Fibroblast of lung (primary cell): ENCODE results near the gene GNB2. TPM values are rescaled to one million over a fixed set of nuclear protein-coding genes. Genes with fewer than 3 reads are reported as not detected.

Experiments used
- DNase-seq, 2 donors: peaks; one replicate each; pipeline versions ENCODE4 v3.0.0 to v3.0.0-alpha.2; 2010; ENCODE audit warnings: low read depth in 2 of 2
- H2AFZ ChIP-seq: 2 replicates; pipeline ENCODE4 v1.5.1; 2012; ENCODE audit warnings: low read length, control low read depth, inconsistent platforms
- H3K27ac ChIP-seq: 2 replicates; pipeline ENCODE4 v1.5.1; 2011; ENCODE audit warnings: low read length, control low read depth; ENCODE audit not compliant: insufficient read depth
- H3K27me3 ChIP-seq: 2 replicates; pipeline ENCODE4 v1.5.1; 2011; ENCODE audit warnings: mild to moderate bottlenecking, low read length; ENCODE audit not compliant: control insufficient read depth, insufficient read depth
- H3K36me3 ChIP-seq: 2 replicates; pipeline ENCODE4 v1.5.1; 2011; ENCODE audit warnings: low read length; ENCODE audit not compliant: control insufficient read depth, insufficient read depth
- H3K4me1 ChIP-seq: 2 replicates; pipeline ENCODE4 v1.5.1; 2011; ENCODE audit warnings: low read length; ENCODE audit not compliant: control insufficient read depth, insufficient read depth; ENCODE audit errors: extremely low read depth
- H3K4me2 ChIP-seq: 2 replicates; pipeline ENCODE4 v1.5.1; 2011; ENCODE audit warnings: low read length, control low read depth; ENCODE audit not compliant: insufficient read depth; ENCODE audit errors: extremely low read depth
- H3K4me3 ChIP-seq, 4 experiments: fragments of 200-600 bp in 1 of 4; sonication (generic) in 1 of 4; replicated peaks in 1 of 4; 2 replicates each; pipeline ENCODE4 v1.5.1; 2011 to 2016; ENCODE audit warnings: low read length in 4 of 4, low read depth in 3 of 4, mild to moderate bottlenecking in 3 of 4, control low read depth in 2 of 4, inconsistent platforms in 1 of 4, mixed read lengths in 1 of 4; ENCODE audit not compliant: insufficient read depth in 1 of 4; ENCODE audit errors: control extremely low read depth in 1 of 4
- H3K79me2 ChIP-seq: 2 replicates; pipeline ENCODE4 v1.5.1; 2012; ENCODE audit warnings: mild to moderate bottlenecking, low read length, inconsistent platforms; ENCODE audit not compliant: control insufficient read depth, insufficient read depth
- H3K9ac ChIP-seq: 2 replicates; pipeline ENCODE4 v1.5.1; 2011; ENCODE audit warnings: mild to moderate bottlenecking, low read length, control low read depth; ENCODE audit not compliant: insufficient read depth
- H3K9me3 ChIP-seq: 2 replicates; pipeline ENCODE4 v1.5.1; 2012; ENCODE audit warnings: low read depth, low read length; ENCODE audit not compliant: control insufficient read depth, insufficient read depth
- H4K20me1 ChIP-seq: 2 replicates; pipeline ENCODE4 v1.5.1; 2011; ENCODE audit warnings: low read length; ENCODE audit not compliant: control insufficient read depth, insufficient read depth; ENCODE audit errors: extremely low read depth
- EZH2 ChIP-seq: IDR thresholded peaks from 2 replicates; pipeline ENCODE4 v1.5.1; 2012; ENCODE audit warnings: low read length, control low read depth, mild to moderate bottlenecking; ENCODE audit errors: missing control alignments
- polyA plus RNA-seq, 2 donors: library from polyadenylated mRNA; depleted of rRNA in 1 of 2; stranded (reverse) in 1 of 2; unstranded in 1 of 2; fragments of >200 nt; gene quantifications; 2 replicates each; pipeline ENCODE4 v1.2.1, GENCODE V29; 2011 to 2012; ENCODE audit warnings: missing spikeins in 1 of 2
- total RNA-seq: library from RNA; depleted of rRNA; stranded (reverse); fragments of >200 nt; gene quantifications from 2 replicates; pipeline ENCODE4 v1.2.1, GENCODE V29; 2014
- TF ChIP-seq, protein P1 (sequence below), 2 donors: IDR thresholded peaks in 1 of 2; conservative IDR thresholded peaks in 1 of 2; 1 replicate in 1 of 2; 2 replicates in 1 of 2; pipeline ENCODE4 v1.5.1; 2011 to 2012; ENCODE audit warnings: low read length in 2 of 2, control low read depth in 1 of 2, inconsistent platforms in 1 of 2, low read depth in 1 of 2, mild to moderate bottlenecking in 1 of 2

Gene GNB2
- total and polyA plus RNA-seq, 2 donors (not counting 1 experiment from before 2014, with no cell fraction given): 85.2 to 145 TPM

DNA sequence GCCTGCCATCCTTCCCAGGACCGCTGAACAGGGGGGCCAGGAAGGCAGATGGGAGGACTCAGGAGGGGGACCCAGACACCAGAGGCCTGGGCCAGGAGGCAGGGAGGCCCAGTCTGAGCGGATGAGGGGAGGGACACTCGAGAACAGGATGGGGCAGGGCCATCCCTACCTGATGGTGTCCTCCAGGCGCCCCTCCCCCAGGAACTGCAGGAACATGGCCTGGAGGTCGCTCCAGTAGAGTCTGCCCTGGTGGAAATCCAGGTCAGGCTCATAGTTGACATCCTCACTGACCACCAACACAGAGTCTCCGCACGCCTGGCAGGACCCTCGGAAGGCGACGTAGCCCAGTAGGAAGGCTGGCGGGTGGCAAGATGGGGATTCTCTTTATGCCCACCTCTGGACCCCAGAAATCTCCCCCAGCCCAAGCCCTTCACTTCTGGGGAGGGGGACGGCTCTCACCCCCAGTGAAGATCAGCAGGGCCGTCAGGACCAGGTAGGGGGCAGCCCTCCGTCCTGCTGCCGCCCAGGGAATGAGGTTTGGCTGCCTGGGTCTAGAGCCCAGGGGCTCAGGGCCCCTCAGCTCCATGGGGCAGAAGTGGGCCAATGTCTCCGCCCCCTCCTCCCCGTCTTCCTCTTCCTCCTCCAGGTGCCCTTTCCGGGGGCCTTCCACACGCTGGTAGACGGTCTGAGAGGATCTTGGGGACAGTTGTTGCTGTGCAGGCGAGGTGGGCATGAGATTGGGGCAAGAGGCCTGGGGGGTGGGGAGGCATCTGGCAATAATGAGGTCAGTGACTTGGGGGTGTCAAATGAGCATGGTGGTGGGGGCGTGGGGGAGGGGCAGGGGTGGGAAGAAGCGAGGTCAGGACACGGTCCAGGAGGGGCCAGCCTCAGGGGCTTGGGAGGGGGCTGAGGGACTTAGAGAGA, 32.8 kb upstream of the GNB2 start:
- TF ChIP-seq EZH2: no peak
- TF ChIP-seq, protein P1, sequence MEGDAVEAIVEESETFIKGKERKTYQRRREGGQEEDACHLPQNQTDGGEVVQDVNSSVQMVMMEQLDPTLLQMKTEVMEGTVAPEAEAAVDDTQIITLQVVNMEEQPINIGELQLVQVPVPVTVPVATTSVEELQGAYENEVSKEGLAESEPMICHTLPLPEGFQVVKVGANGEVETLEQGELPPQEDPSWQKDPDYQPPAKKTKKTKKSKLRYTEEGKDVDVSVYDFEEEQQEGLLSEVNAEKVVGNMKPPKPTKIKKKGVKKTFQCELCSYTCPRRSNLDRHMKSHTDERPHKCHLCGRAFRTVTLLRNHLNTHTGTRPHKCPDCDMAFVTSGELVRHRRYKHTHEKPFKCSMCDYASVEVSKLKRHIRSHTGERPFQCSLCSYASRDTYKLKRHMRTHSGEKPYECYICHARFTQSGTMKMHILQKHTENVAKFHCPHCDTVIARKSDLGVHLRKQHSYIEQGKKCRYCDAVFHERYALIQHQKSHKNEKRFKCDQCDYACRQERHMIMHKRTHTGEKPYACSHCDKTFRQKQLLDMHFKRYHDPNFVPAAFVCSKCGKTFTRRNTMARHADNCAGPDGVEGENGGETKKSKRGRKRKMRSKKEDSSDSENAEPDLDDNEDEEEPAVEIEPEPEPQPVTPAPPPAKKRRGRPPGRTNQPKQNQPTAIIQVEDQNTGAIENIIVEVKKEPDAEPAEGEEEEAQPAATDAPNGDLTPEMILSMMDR (conservative IDR thresholded peaks at IDR 0.05 in 1 of 2, IDR thresholded peaks at IDR 0.05 in 1 of 2; ENCODE audit: low read depth in 1 of 2, low read length in 2 of 2): no peak
- no peak for DNase-seq
- H4K20me1 ChIP-seq: no peaks in the 10 kb centered on the region
- no peaks in the 10 kb centered on the region for H3K79me2 ChIP-seq
- H3K4me2 ChIP-seq: no peak overlapping the region
- H3K36me3 ChIP-seq: no peaks in the 10 kb centered on the region
- H3K4me3 ChIP-seq: no peak overlapping the region
- no peaks in the 10 kb centered on the region for H3K27me3 ChIP-seq
- no peaks in the 10 kb centered on the region for H3K4me1 ChIP-seq
- no peak overlapping the region for H3K27ac ChIP-seq
- no peak overlapping the region for H3K9ac ChIP-seq
- H3K9me3 ChIP-seq: no peaks in the 10 kb centered on the region
- H2AFZ ChIP-seq: no peak overlapping the region

- H3K27ac ChIP-seq: no peak within 1 kb of the TSS
- no peaks in the 10 kb centered on the region for H3K36me3 ChIP-seq
- no peak for TF ChIP-seq EZH2
- TF ChIP-seq, protein P1 (conservative IDR thresholded peaks at IDR 0.05 in 1 of 2, IDR thresholded peaks at IDR 0.05 in 1 of 2; ENCODE audit: low read depth in 1 of 2, low read length in 2 of 2): no peak
- H2AFZ ChIP-seq: no peak within 1 kb of the TSS
- no peak within 1 kb of the TSS for H3K4me2 ChIP-seq
- H4K20me1 ChIP-seq: no peaks in the 10 kb centered on the region
- H3K4me3 ChIP-seq: no peak within 1 kb of the TSS
- DNase-seq: no peak
- H3K9me3 ChIP-seq: no peaks in the 10 kb centered on the region
- H3K27me3 ChIP-seq: no peaks in the 10 kb centered on the region
- H3K4me1 ChIP-seq: no peaks in the 10 kb centered on the region
- no peaks in the 10 kb centered on the region for H3K79me2 ChIP-seq
- no peak within 1 kb of the TSS for H3K9ac ChIP-seq
These were observed 32.1 kb upstream of the GNB2 start, which contains the start of gene TFR2 for GRCh38 chr7:100641463-100641859. Gene TFR2, minus strand, starts transcription at chr7:100641552. Its CDS starts 43 bp downstream, at chr7:100641509.

DNA sequence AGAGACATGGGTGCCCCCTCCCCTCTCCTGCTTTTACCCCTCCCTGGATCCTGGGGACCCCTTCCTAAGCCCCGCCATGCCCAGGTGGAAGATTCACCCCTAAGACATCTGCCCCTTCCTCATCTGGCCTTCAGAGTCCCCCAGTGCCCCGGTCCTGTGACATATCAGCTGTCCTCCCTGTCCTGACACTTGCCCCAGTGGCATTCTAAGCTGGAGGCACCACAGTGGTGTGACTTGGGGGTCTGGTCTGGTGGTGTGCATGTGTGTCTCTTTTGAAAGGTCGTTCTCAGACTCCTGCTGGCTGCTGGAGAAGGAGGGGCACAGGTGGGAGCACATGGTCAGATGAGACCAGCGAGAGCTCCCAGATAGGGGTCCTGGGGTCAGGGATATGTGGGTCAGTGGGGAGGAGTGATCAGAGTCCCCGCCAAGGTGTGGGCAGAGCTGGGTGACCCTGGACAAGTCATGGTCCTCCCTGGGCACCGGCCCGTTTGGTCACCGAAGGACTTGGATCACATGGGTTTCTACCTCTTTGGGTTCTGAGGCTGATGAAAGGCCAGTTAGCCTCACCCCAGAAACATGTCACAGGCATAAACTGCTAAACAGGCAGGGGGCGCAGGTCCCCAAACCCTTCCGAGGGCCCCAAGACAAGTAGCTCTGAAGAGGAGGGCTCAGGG, 31.5 kb upstream of the GNB2 start:
- no peak for TF ChIP-seq EZH2
- TF ChIP-seq, protein P1 (conservative IDR thresholded peaks at IDR 0.05 in 1 of 2, IDR thresholded peaks at IDR 0.05 in 1 of 2; ENCODE audit: low read depth in 1 of 2, low read length in 2 of 2): no peak
- Histone ChIP-seq H3K4me2 (no peak overlapping the region), H3K79me2 (no peaks in the 10 kb centered on the region), H3K9ac (no peak overlapping the region), H3K27ac (no peak overlapping the region), H3K27me3 (no peaks in the 10 kb centered on the region), H3K36me3 (no peaks in the 10 kb centered on the region), H4K20me1 (no peaks in the 10 kb centered on the region), H3K4me1 (no peaks in the 10 kb centered on the region), H2AFZ (no peak overlapping the region), H3K9me3 (no peaks in the 10 kb centered on the region), H3K4me3 (no peak overlapping the region)
- no peak for DNase-seq
